H1 (cell line): Measurements from ENCODE around the gene NCK2. TPM values are rescaled to one million over a fixed set of nuclear protein-coding genes. Genes with fewer than 3 reads are reported as not detected.

Experiments used
- CTCF ChIA-PET: fragments of 300-600 bp; sonication (Branson Sonifier 250); formaldehyde crosslinking; loops from one replicate; lab custom pipeline; 2021; ENCODE audit not compliant: partially characterized antibody; lab: Charles Lee
- POLR2A ChIA-PET: fragments of 300-600 bp; sonication (Branson Sonifier 250); formaldehyde crosslinking; loops from one replicate; lab custom pipeline; 2021; ENCODE audit warnings: inconsistent platforms; ENCODE audit not compliant: partially characterized antibody; lab: Charles Lee
- DNase-seq, 2 experiments: peaks; one replicate each; pipeline versions ENCODE4 v3.0.0 to v3.0.0-alpha.2; 2010 to 2022; ENCODE audit warnings: low spot score in 2 of 2, low read depth in 1 of 2, mixed read lengths in 1 of 2
- FAIRE-seq: peaks from 2 replicates; lab custom pipeline; 2011; peaks lifted over from hg19 to GRCh38; lab: Jason Lieb, UNC
- H2AFZ ChIP-seq: 2 replicates; pipeline ENCODE4 v1.8.1; 2012; ENCODE audit warnings: low read length, inconsistent platforms
- H2AK5ac ChIP-seq: 2 replicates; pipeline ENCODE4 v1.6.1; 2013; ENCODE audit warnings: low read depth, low read length
- H2BK120ac ChIP-seq: replicated peaks from 2 replicates; pipeline ENCODE3; 2013; ENCODE audit warnings: low read depth, low read length, inconsistent platforms
- H2BK12ac ChIP-seq: 2 replicates; pipeline ENCODE4 v1.6.1; 2013; ENCODE audit warnings: low read depth, low read length
- H2BK15ac ChIP-seq: 2 replicates; pipeline ENCODE4 v1.6.1; 2013; ENCODE audit warnings: low read length
- H2BK20ac ChIP-seq: 2 replicates; pipeline ENCODE4 v1.6.1; 2013; ENCODE audit warnings: low read length
- H2BK5ac ChIP-seq: 2 replicates; pipeline ENCODE4 v1.6.1; 2013; ENCODE audit warnings: low read depth, low read length
- H3K14ac ChIP-seq: 2 replicates; pipeline ENCODE4 v1.6.1; 2013; ENCODE audit warnings: inconsistent platforms; ENCODE audit not compliant: insufficient read length
- H3K18ac ChIP-seq: 2 replicates; pipeline ENCODE4 v1.6.1; 2013; ENCODE audit warnings: low read length; ENCODE audit errors: extremely low read depth
- H3K23ac ChIP-seq: 2 replicates; pipeline ENCODE4 v1.6.1; 2013; ENCODE audit warnings: inconsistent platforms; ENCODE audit not compliant: insufficient read length
- H3K23me2 ChIP-seq: 2 replicates; pipeline ENCODE4 v1.6.1; 2013; ENCODE audit warnings: low read depth, low read length
- H3K27ac ChIP-seq: 2 replicates; pipeline ENCODE4 v1.6.1; 2011; ENCODE audit warnings: low read depth, low read length, inconsistent platforms
- H3K27me3 ChIP-seq, 4 experiments: replicated peaks in 1 of 4; 1 replicate in 1 of 4; 2 replicates in 3 of 4; pipeline versions ENCODE4 v1.6.1 to v1.8.1; 2011 to 2013; ENCODE audit warnings: low read length in 3 of 4, mild to moderate bottlenecking in 3 of 4, inconsistent platforms in 2 of 4, mixed read lengths in 2 of 4, moderate library complexity in 1 of 4; ENCODE audit not compliant: control insufficient read depth in 3 of 4, insufficient read depth in 3 of 4; ENCODE audit errors: extremely low read depth in 1 of 4
- H3K36me3 ChIP-seq, 4 experiments: 2 replicates each; pipeline versions ENCODE4 v1.6.1 to v1.8.1; 2011 to 2013; ENCODE audit warnings: mild to moderate bottlenecking in 4 of 4, low read length in 3 of 4, moderate library complexity in 2 of 4, control low read depth in 1 of 4, inconsistent platforms in 1 of 4; ENCODE audit not compliant: insufficient read depth in 4 of 4, control insufficient read depth in 2 of 4
- H3K4ac ChIP-seq: replicated peaks from 2 replicates; pipeline ENCODE3; 2013; ENCODE audit warnings: low read length, low read depth, mixed read lengths, inconsistent platforms; ENCODE audit not compliant: insufficient read length
- H3K4me1 ChIP-seq, 4 experiments: replicated peaks in 1 of 4; 1 replicate in 1 of 4; 2 replicates in 3 of 4; pipeline versions ENCODE4 v1.6.1 to v1.8.1; 2011 to 2013; ENCODE audit warnings: low read length in 3 of 4, inconsistent platforms in 2 of 4, mixed read lengths in 1 of 4; ENCODE audit not compliant: insufficient read depth in 4 of 4, control insufficient read depth in 3 of 4
- H3K4me2 ChIP-seq, 2 experiments: 2 replicates each; pipeline versions ENCODE4 v1.6.1 to v1.8.1; 2011 to 2013; ENCODE audit warnings: low read depth in 2 of 2, low read length in 2 of 2, control low read depth in 1 of 2, inconsistent platforms in 1 of 2, mild to moderate bottlenecking in 1 of 2; ENCODE audit not compliant: insufficient read depth in 1 of 2
- H3K4me3 ChIP-seq, 4 experiments: fragments of 200-600, 300-600 bp in 1 of 4; sonication (generic), shearing (Covaris generic), sonication (Bioruptor Twin) in 1 of 4; 2 replicates each; pipeline versions ENCODE4 v1.5.1 to v1.8.1; 2011 to 2016; ENCODE audit warnings: low read length in 4 of 4, low read depth in 3 of 4, control low read depth in 2 of 4, inconsistent platforms in 2 of 4, mild to moderate bottlenecking in 2 of 4, mixed read lengths in 1 of 4, moderate library complexity in 1 of 4; ENCODE audit not compliant: insufficient read depth in 2 of 4; ENCODE audit errors: extremely low read depth in 1 of 4
- H3K56ac ChIP-seq: replicated peaks from 2 replicates; pipeline ENCODE3; 2013; ENCODE audit warnings: low read depth, mild to moderate bottlenecking, mixed read lengths, low read length, inconsistent platforms; ENCODE audit not compliant: insufficient read length
- H3K79me1 ChIP-seq: 2 replicates; pipeline ENCODE4 v1.6.1; 2013; ENCODE audit warnings: low read depth, low read length, control low read depth
- H3K79me2 ChIP-seq, 2 experiments: 2 replicates each; pipeline versions ENCODE4 v1.6.1 to v1.8.1; 2012 to 2013; ENCODE audit warnings: low read length in 2 of 2, mild to moderate bottlenecking in 2 of 2, inconsistent platforms in 1 of 2; ENCODE audit not compliant: insufficient read depth in 2 of 2, control insufficient read depth in 1 of 2
- H3K9ac ChIP-seq, 4 experiments: replicated peaks in 1 of 4; 1 replicate in 1 of 4; 2 replicates in 3 of 4; pipeline versions ENCODE4 v1.6.1 to v1.8.1; 2011 to 2013; ENCODE audit warnings: low read depth in 3 of 4, low read length in 3 of 4, control low read depth in 2 of 4, mild to moderate bottlenecking in 2 of 4, moderate library complexity in 2 of 4, inconsistent platforms in 1 of 4; ENCODE audit errors: extremely low read depth in 1 of 4
- H3K9me3 ChIP-seq, 2 experiments: 2 replicates each; pipeline versions ENCODE4 v1.6.1 to v1.8.1; 2012 to 2013; ENCODE audit warnings: mild to moderate bottlenecking in 2 of 2, moderate library complexity in 2 of 2, control low read depth in 1 of 2, inconsistent platforms in 1 of 2, low read depth in 1 of 2, low read length in 1 of 2, mixed read lengths in 1 of 2; ENCODE audit not compliant: insufficient read depth in 2 of 2
- H4K20me1 ChIP-seq, 2 experiments: replicated peaks in 1 of 2; 2 replicates each; pipeline versions ENCODE3 to v1.8.1; 2011 to 2013; ENCODE audit warnings: inconsistent platforms in 2 of 2, low read length in 2 of 2, mild to moderate bottlenecking in 1 of 2; ENCODE audit not compliant: insufficient read depth in 2 of 2, control insufficient read depth in 1 of 2
- H4K5ac ChIP-seq: 2 replicates; pipeline ENCODE4 v1.6.1; 2013; ENCODE audit warnings: low read length, low read depth, mixed read lengths, inconsistent platforms; ENCODE audit not compliant: insufficient read length
- H4K8ac ChIP-seq: 2 replicates; pipeline ENCODE4 v1.8.0; 2013; ENCODE audit warnings: mild to moderate bottlenecking, moderate library complexity, low read length, inconsistent platforms; ENCODE audit not compliant: insufficient read depth; ENCODE audit errors: extremely low read depth
- H4K91ac ChIP-seq: replicated peaks from 2 replicates; pipeline ENCODE3; 2013; ENCODE audit warnings: low read length, mixed read lengths, inconsistent platforms; ENCODE audit not compliant: insufficient read length
- ASH2L ChIP-seq: fragments of 200-600, 300-600 bp; sonication (generic); IDR thresholded peaks from one replicate; pipeline ENCODE4 v1.7.1; 2017; ENCODE audit warnings: low read length
- BCL11A ChIP-seq, 2 experiments: IDR thresholded peaks; one replicate each; pipeline ENCODE4 v1.6.1; 2011; ENCODE audit warnings: low read depth in 2 of 2, low read length in 2 of 2, mild to moderate bottlenecking in 2 of 2
- EGR1 ChIP-seq: IDR thresholded peaks from 2 replicates; pipeline ENCODE4 v1.6.1; 2011; ENCODE audit warnings: low read depth, low read length, borderline replicate concordance
- EP300 ChIP-seq, 2 experiments: IDR thresholded peaks; 1 replicate in 1 of 2; 2 replicates in 1 of 2; pipeline ENCODE4 v1.6.1; 2011 to 2012; ENCODE audit warnings: low read depth in 2 of 2, low read length in 2 of 2, mild to moderate bottlenecking in 2 of 2, borderline replicate concordance in 1 of 2, inconsistent platforms in 1 of 2, moderate library complexity in 1 of 2
- GABPA ChIP-seq: IDR thresholded peaks from 2 replicates; pipeline ENCODE4 v1.6.1; 2011; ENCODE audit warnings: mild to moderate bottlenecking, low read length, moderate library complexity, borderline replicate concordance; ENCODE audit not compliant: insufficient read depth
- JUND ChIP-seq: IDR thresholded peaks from 2 replicates; pipeline ENCODE4 v1.6.1; 2011; ENCODE audit warnings: mild to moderate bottlenecking, improper control_type of control experiment, low read length
- KDM1A ChIP-seq: fragments of 200-600, 300-600 bp; sonication (generic); IDR thresholded peaks from 2 replicates; pipeline ENCODE4 v1.7.1; 2016; ENCODE audit warnings: mild to moderate bottlenecking, low read length, borderline replicate concordance
- POLR2A ChIP-seq, 2 experiments: IDR thresholded peaks; 1 replicate in 1 of 2; 2 replicates in 1 of 2; pipeline ENCODE4 v1.6.1; 2011; ENCODE audit warnings: low read depth in 2 of 2, low read length in 2 of 2, mild to moderate bottlenecking in 2 of 2; ENCODE audit errors: control extremely low read depth in 1 of 2
- RAD21 ChIP-seq, 2 experiments: IDR thresholded peaks in 1 of 2; conservative IDR thresholded peaks in 1 of 2; 2 replicates each; pipeline ENCODE4 v1.6.1; 2011; ENCODE audit warnings: low read depth in 2 of 2, low read length in 2 of 2, improper control_type of control experiment in 1 of 2, inconsistent platforms in 1 of 2, mild to moderate bottlenecking in 1 of 2, moderate library complexity in 1 of 2
- RBBP5 ChIP-seq: IDR thresholded peaks from 2 replicates; pipeline ENCODE4 v1.7.1; 2012; ENCODE audit warnings: low read depth, mild to moderate bottlenecking, inconsistent platforms, low read length, moderate library complexity, borderline replicate concordance
- RXRA ChIP-seq: IDR thresholded peaks from 2 replicates; pipeline ENCODE4 v1.6.1; 2011; ENCODE audit warnings: low read depth, mild to moderate bottlenecking, low read length, moderate library complexity; ENCODE audit not compliant: insufficient read depth
- SIRT6 ChIP-seq: IDR thresholded peaks from one replicate; pipeline ENCODE4 v1.7.1; 2012; ENCODE audit warnings: low read length, inconsistent platforms
- YY1 ChIP-seq: IDR thresholded peaks from 2 replicates; pipeline ENCODE4 v1.6.1; 2011; ENCODE audit warnings: low read depth, mild to moderate bottlenecking, low read length
- WGBS, 2 experiments: shearing (Covaris generic) in 1 of 2; methylation state at CpG; one replicate each; pipeline versions ENCODE4 v1.1.6 to v1.1.7; 2013 to 2015; ENCODE audit warnings: low lambda C conversion rate in 2 of 2, mixed read lengths in 2 of 2, inconsistent platforms in 1 of 2, low coverage in 1 of 2, missing lambda C conversion rate in 1 of 2; ENCODE audit not compliant: insufficient replicate concordance in 2 of 2, insufficient coverage in 1 of 2, insufficient read length in 1 of 2; ENCODE audit errors: extremely low coverage in 1 of 2, missing lambda C conversion rate in 1 of 2; 5-methylcytosine and 5-hydroxymethylcytosine counted together
- polyA plus RNA-seq, 7 experiments: library from polyadenylated mRNA; depleted of rRNA in 3 of 7; stranded (reverse) in 5 of 7; unstranded in 2 of 7; fragments of >200 nt in 5 of 7; fragments of 200-250 nt in 2 of 7; gene quantifications; 1 replicate in 5 of 7; 2 replicates in 1 of 7; 4 replicates in 1 of 7; pipeline versions ENCODE4 v1.2.1 to v1.2.3, GENCODE V29; 2011 to 2013; ENCODE audit warnings: missing spikeins in 2 of 7, mixed read lengths in 2 of 7
- total RNA-seq: library from RNA; stranded (reverse); fragmentation: NEBNext Ultra II Directional; extraction: Animal tissue kit (Norgen Biotek cat#: 25700); gene quantifications from 2 replicates; pipeline ENCODE4 v1.2.1, GENCODE V29; 2021
- TF ChIP-seq, protein P1 (sequence below): IDR thresholded peaks from 2 replicates; pipeline ENCODE4 v1.6.1; 2011; ENCODE audit warnings: low read length, improper control_type of control experiment

The NCK2 gene
- total and polyA plus RNA-seq, 2 of the 8 experiments (the other 6 are each of a cell fraction or from before 2014, with no cell fraction given) = 30.3 to 65.7 TPM

DNA sequence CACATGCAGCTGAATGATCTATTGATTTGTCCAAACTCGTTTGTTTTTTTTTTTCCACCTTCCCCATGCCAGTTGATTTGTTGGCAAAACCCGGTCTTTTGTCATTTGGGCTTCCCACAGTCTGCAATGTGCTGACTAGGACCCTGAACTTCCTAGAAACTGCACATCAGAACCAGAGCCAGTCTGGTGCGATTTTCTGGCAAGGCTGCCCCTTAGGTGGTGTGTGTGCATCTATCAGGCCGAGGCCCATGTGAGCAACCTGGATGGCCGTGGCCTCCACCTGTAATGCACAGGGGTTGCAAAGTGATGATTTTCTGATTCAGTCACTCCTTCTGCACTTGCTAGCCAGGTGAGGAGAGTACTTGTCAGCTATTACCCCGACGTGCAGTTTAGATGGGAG lies 47.8 kb downstream of the NCK2 start:
- no peaks in the 10 kb centered on the region for H3K36me3 ChIP-seq
- no peak overlapping the region for H3K23ac ChIP-seq
- no peak overlapping the region for H2BK15ac ChIP-seq
- no peak overlapping the region for H2BK120ac ChIP-seq
- H3K9me3 ChIP-seq = no peaks in the 10 kb centered on the region
- H3K18ac ChIP-seq = no peak overlapping the region
- H4K91ac ChIP-seq = no peak overlapping the region
- no peaks in the 10 kb centered on the region for H3K27me3 ChIP-seq
- H3K14ac ChIP-seq = no peak overlapping the region
- DNase-seq = no peak
- peaks cover 6 to 96% of the 10 kb centered on the region in 2 experiments; a peak in 3 of 4 replicates for H3K79me2 ChIP-seq
- peaks cover 15% of the 10 kb centered on the region for H3K79me1 ChIP-seq
- H4K20me1 ChIP-seq = peaks cover 2 to 13% of the 10 kb centered on the region in 2 experiments
- no peak overlapping the region for H4K5ac ChIP-seq
- no peak overlapping the region for H3K56ac ChIP-seq
- 90% methylated on average over 7 of the region's 7 CpGs; no CpG with 5 or more reads in 1 of the 2 experiments for WGBS, 2 experiments
- no peak overlapping the region for H3K4me2 ChIP-seq
- no peak overlapping the region for H3K4me3 ChIP-seq
- H2AFZ ChIP-seq = no peak overlapping the region
- H3K27ac ChIP-seq = no peak overlapping the region
- ChIA-PET POLR2A (no interaction called here), CTCF (interaction anchor here (2.5 kb wide), 1 partner anchor 15 kb away, joined by 12 read pairs; no protein-coding TSS in a partner anchor)
- H2BK12ac ChIP-seq = no peak overlapping the region
- no peak overlapping the region for H2BK5ac ChIP-seq
- H4K8ac ChIP-seq = no peak overlapping the region
- no peak overlapping the region for H3K9ac ChIP-seq
- no peaks in the 10 kb centered on the region for H3K23me2 ChIP-seq
- H2BK20ac ChIP-seq = no peak overlapping the region
- H2AK5ac ChIP-seq = no peak overlapping the region
- no peak for FAIRE-seq
- H3K4ac ChIP-seq = no peak overlapping the region
- peaks cover 6 to 16% (median 11%) of the 10 kb centered on the region in 4 experiments for H3K4me1 ChIP-seq
- TF ChIP-seq RXRA (no peak), EGR1 (no peak), KDM1A (no peak), YY1 (no peak), POLR2A (IDR thresholded peaks at IDR 0.05; ENCODE audit: control extremely low read depth in 1 of 2, low read depth in 2 of 2, low read length in 2 of 2) (no peak), BCL11A (IDR thresholded peaks at IDR 0.05; ENCODE audit: low read depth in 2 of 2, low read length in 2 of 2) (no peak), GABPA (no peak), JUND (no peak), RAD21 (IDR thresholded peaks at IDR 0.05 in 1 of 2, conservative IDR thresholded peaks at IDR 0.05 in 1 of 2; ENCODE audit: low read depth in 2 of 2, low read length in 2 of 2) (no peak), SIRT6 (no peak), RBBP5 (no peak), EP300 (IDR thresholded peaks at IDR 0.05; ENCODE audit: borderline replicate concordance in 1 of 2, low read depth in 2 of 2, low read length in 2 of 2) (no peak), ASH2L (no peak)
- TF ChIP-seq, protein P1, sequence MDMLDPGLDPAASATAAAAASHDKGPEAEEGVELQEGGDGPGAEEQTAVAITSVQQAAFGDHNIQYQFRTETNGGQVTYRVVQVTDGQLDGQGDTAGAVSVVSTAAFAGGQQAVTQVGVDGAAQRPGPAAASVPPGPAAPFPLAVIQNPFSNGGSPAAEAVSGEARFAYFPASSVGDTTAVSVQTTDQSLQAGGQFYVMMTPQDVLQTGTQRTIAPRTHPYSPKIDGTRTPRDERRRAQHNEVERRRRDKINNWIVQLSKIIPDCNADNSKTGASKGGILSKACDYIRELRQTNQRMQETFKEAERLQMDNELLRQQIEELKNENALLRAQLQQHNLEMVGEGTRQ = no peak
